Liver (tissue), 9 donors: ENCODE measurements around the gene ARL14EPL. TPM values are rescaled to one million over a fixed set of nuclear protein-coding genes. Genes with fewer than 3 reads are reported as not detected.

Experiments
- DNase-seq: peaks from one replicate; pipeline ENCODE4 v3.0.0-alpha.2; 2017; ENCODE audit warnings: low spot score
- H3K27ac ChIP-seq, 2 donors: one replicate each; pipeline ENCODE4 v1.7.0; 2013; ENCODE audit warnings: inconsistent platforms in 2 of 2, low read length in 2 of 2, control low read depth in 1 of 2, low read depth in 1 of 2, mild to moderate bottlenecking in 1 of 2
- H3K27me3 ChIP-seq, 4 donors: one replicate each; pipeline versions ENCODE4 v1.6.1 to v1.7.0; 2013; ENCODE audit warnings: low read length in 3 of 4, inconsistent platforms in 1 of 4, mild to moderate bottlenecking in 1 of 4, moderate library complexity in 1 of 4; ENCODE audit not compliant: control insufficient read depth in 4 of 4, insufficient read depth in 4 of 4
- H3K36me3 ChIP-seq, 4 donors: one replicate each; pipeline versions ENCODE4 v1.6.1 to v1.7.0; 2013; ENCODE audit warnings: low read length in 3 of 4, mild to moderate bottlenecking in 3 of 4, low read depth in 1 of 4, moderate library complexity in 1 of 4; ENCODE audit not compliant: control insufficient read depth in 4 of 4, insufficient read depth in 3 of 4
- H3K4me1 ChIP-seq, 4 donors: one replicate each; pipeline versions ENCODE4 v1.6.1 to v1.7.0; 2013; ENCODE audit warnings: low read length in 3 of 4, mild to moderate bottlenecking in 3 of 4, moderate library complexity in 1 of 4; ENCODE audit not compliant: control insufficient read depth in 4 of 4, insufficient read depth in 4 of 4
- H3K4me3 ChIP-seq, 3 donors: one replicate each; pipeline versions ENCODE4 v1.6.1 to v1.7.0; 2013; ENCODE audit warnings: low read length in 3 of 3, control low read depth in 1 of 3, low read depth in 1 of 3, mild to moderate bottlenecking in 1 of 3
- H3K9ac ChIP-seq, 2 donors: one replicate each; pipeline ENCODE4 v1.7.0; 2013; ENCODE audit warnings: low read length in 2 of 2, mild to moderate bottlenecking in 2 of 2, moderate library complexity in 2 of 2, control low read depth in 1 of 2, low read depth in 1 of 2
- H3K9me3 ChIP-seq, 4 donors: one replicate each; pipeline versions ENCODE4 v1.6.1 to v1.7.0; 2013; ENCODE audit warnings: low read length in 3 of 4; ENCODE audit not compliant: control insufficient read depth in 4 of 4
- ATF3 ChIP-seq: IDR thresholded peaks from 2 replicates; pipeline ENCODE4 v1.6.1; 2016; ENCODE audit warnings: antibody characterized with exemption
- CTCF ChIP-seq: fragments of 150-350 bp; IDR thresholded peaks from 2 replicates; pipeline ENCODE4 v1.5.1; 2017; ENCODE audit warnings: improper control_type of control experiment, low read depth, low read length; ENCODE audit not compliant: missing input control
- EGR1 ChIP-seq, 2 donors: IDR thresholded peaks; 2 replicates each; pipeline ENCODE4 v1.6.1; 2016 to 2018; ENCODE audit warnings: antibody characterized with exemption in 2 of 2, low read depth in 2 of 2
- FOXA1 ChIP-seq: IDR thresholded peaks from 2 replicates; pipeline ENCODE4 v1.6.1; 2016; ENCODE audit warnings: antibody characterized with exemption
- FOXA2 ChIP-seq: IDR thresholded peaks from 2 replicates; pipeline ENCODE4 v1.6.1; 2016; ENCODE audit warnings: antibody characterized with exemption
- GABPA ChIP-seq, 2 donors: IDR thresholded peaks in 1 of 2; conservative IDR thresholded peaks in 1 of 2; 2 replicates each; pipeline ENCODE4 v1.6.1; 2016; ENCODE audit warnings: antibody characterized with exemption in 2 of 2, mild to moderate bottlenecking in 1 of 2, moderate library complexity in 1 of 2
- HNF4A ChIP-seq, 2 donors: conservative IDR thresholded peaks; 2 replicates each; pipeline ENCODE4 v1.6.1; 2016; ENCODE audit warnings: antibody characterized with exemption in 2 of 2, mild to moderate bottlenecking in 2 of 2
- HNF4G ChIP-seq: IDR thresholded peaks from 2 replicates; pipeline ENCODE4 v1.6.1; 2016; ENCODE audit warnings: antibody characterized with exemption
- JUND ChIP-seq, 2 donors: IDR thresholded peaks; 2 replicates each; pipeline ENCODE4 v1.6.1; 2016; ENCODE audit warnings: antibody characterized with exemption in 2 of 2
- MAX ChIP-seq: IDR thresholded peaks from 2 replicates; pipeline ENCODE4 v1.6.1; 2016; ENCODE audit warnings: antibody characterized with exemption
- NR2F2 ChIP-seq: IDR thresholded peaks from 2 replicates; pipeline ENCODE4 v1.6.1; 2016; ENCODE audit warnings: antibody characterized with exemption
- RAD21 ChIP-seq, 2 donors: IDR thresholded peaks; 2 replicates each; pipeline ENCODE4 v1.6.1; 2016; ENCODE audit warnings: antibody characterized with exemption in 2 of 2, mild to moderate bottlenecking in 2 of 2
- REST ChIP-seq: IDR thresholded peaks from 2 replicates; pipeline ENCODE4 v1.6.1; 2016; ENCODE audit warnings: antibody characterized with exemption, mild to moderate bottlenecking
- RXRA ChIP-seq, 2 donors: IDR thresholded peaks; 2 replicates each; pipeline ENCODE4 v1.6.1; 2017 to 2018; ENCODE audit warnings: antibody characterized with exemption in 2 of 2, mild to moderate bottlenecking in 1 of 2
- SP1 ChIP-seq: IDR thresholded peaks from 2 replicates; pipeline ENCODE4 v1.6.1; 2018; ENCODE audit warnings: antibody characterized with exemption, mild to moderate bottlenecking
- TAF1 ChIP-seq: conservative IDR thresholded peaks from 2 replicates; pipeline ENCODE4 v1.6.1; 2016; ENCODE audit warnings: antibody characterized with exemption, mild to moderate bottlenecking
- YY1 ChIP-seq: IDR thresholded peaks from 2 replicates; pipeline ENCODE4 v1.6.1; 2016; ENCODE audit warnings: antibody characterized with exemption, mild to moderate bottlenecking
- ZBTB33 ChIP-seq: IDR thresholded peaks from 2 replicates; pipeline ENCODE4 v1.6.1; 2016; ENCODE audit warnings: antibody characterized with exemption
- whole genome bisulfite sequencing: extraction: QIAGEN DNeasy Blood & Tissue Kit; methylation state at CpG from one replicate; pipeline ENCODE4 v1.1.7; 2013; 5-methylcytosine and 5-hydroxymethylcytosine counted together
- polyA plus RNA-seq, 2 donors: library from polyadenylated mRNA; stranded (reverse) in 1 of 2; unstranded in 1 of 2; fragments of 200-250 nt in 1 of 2; fragments of >200 nt in 1 of 2; fragmentation: Nextera tagmentation in 1 of 2; extraction: Ambion mirVana in 1 of 2; gene quantifications; one replicate each; pipeline versions ENCODE4 v1.2.1 to v1.2.3, GENCODE V29; 2013 to 2015
- total RNA-seq, 2 donors: library from RNA; depleted of rRNA; stranded (reverse); fragments of >200 nt; gene quantifications; one replicate each; pipeline ENCODE4 v1.2.3, GENCODE V29; 2014
- donor health status: healthy.
- donor health status: healthy.
- donor health status: healthy.
- donor health status: healthy.
- donor health status: healthy.

The ARL14EPL gene
- total and polyA plus RNA-seq, 4 donors: not detected

- Histone ChIP-seq H3K4me1 (no peaks in the 10 kb centered on the region), H3K9ac (no peak overlapping the region), H3K27me3 (peaks cover 0 to 6% (median 0%) of the 10 kb centered on the region in 4 donors), H3K9me3 (no peaks in the 10 kb centered on the region), H3K4me3 (no peak overlapping the region), H3K27ac (no peak overlapping the region), H3K36me3 (no peaks in the 10 kb centered on the region)
- DNase-seq: no peak
- TF ChIP-seq YY1: no peak
- no peak for TF ChIP-seq MAX
- TF ChIP-seq ATF3: no peak
- TF ChIP-seq NR2F2: no peak
- no peak for TF ChIP-seq FOXA2
- TF ChIP-seq TAF1: no peak
- TF ChIP-seq RXRA (IDR thresholded peaks at IDR 0.05): no peak
- TF ChIP-seq RAD21 (IDR thresholded peaks at IDR 0.05): no peak
- TF ChIP-seq ZBTB33: no peak
- no peak for TF ChIP-seq JUND (IDR thresholded peaks at IDR 0.05)
- no peak for TF ChIP-seq REST
- TF ChIP-seq CTCF: no peak
- no peak for TF ChIP-seq GABPA (IDR thresholded peaks at IDR 0.05 in 1 of 2, conservative IDR thresholded peaks at IDR 0.05 in 1 of 2)
- TF ChIP-seq EGR1 (IDR thresholded peaks at IDR 0.05; ENCODE audit: low read depth in 2 of 2): no peak
- no peak for TF ChIP-seq HNF4A (conservative IDR thresholded peaks at IDR 0.05)
- no peak for TF ChIP-seq FOXA1
- TF ChIP-seq HNF4G: no peak
- TF ChIP-seq SP1: no peak
- 87% methylated on average over 3 of the region's 3 CpGs for WGBS
Measured at GRCh38 chr5:116046261-116046660, 14.0 kb downstream of the ARL14EPL start.
